ENCODE results near the gene LRRC74B.

DNA sequence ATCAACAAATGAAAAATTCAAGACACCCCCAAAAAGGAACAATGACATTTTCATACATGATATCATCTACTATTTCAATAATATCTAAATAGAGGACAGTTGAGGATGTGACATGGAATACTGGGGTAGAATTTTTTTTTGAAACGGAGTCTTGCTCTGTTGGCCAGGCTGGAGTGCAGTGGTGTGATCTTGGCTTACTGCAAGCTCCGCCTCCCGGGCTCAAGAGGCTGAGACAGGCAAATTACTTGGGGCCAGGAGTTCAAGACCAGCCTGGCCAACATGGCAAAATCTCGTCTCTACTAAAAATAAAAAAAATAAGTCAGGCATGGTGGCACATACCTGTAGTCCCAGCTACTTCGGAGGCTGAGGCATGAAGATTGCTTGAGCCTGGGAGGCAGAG lies 41.4 kb downstream of the LRRC74B start:
- TF ChIP-seq CTCF (IDR thresholded peaks at IDR 0.05; ENCODE audit: low read depth, low read length) (no peak), POLR2A (IDR thresholded peaks at IDR 0.05; ENCODE audit: extremely low read depth, insufficient read length) (no peak)
